Measurements from ENCODE around the gene STK38. TPM values are rescaled to one million over a fixed set of nuclear protein-coding genes. Genes with fewer than 3 reads are reported as not detected.

Gene STK38
- total RNA-seq, 1 experiment from 2014 or later, result 20.1 TPM

GRCh38 chr6:36489426-36489825 is 57.9 kb downstream of the STK38 start:
- Histone ChIP-seq H3K4me2 (ENCODE audit: low read length) (no peak overlapping the region), H3K79me2 (ENCODE audit: insufficient read depth, low read length) (no peaks in the 10 kb centered on the region), H3K9me2 (ENCODE audit: insufficient read depth) (no peaks in the 10 kb centered on the region), H3K4me1 (ENCODE audit: control insufficient read depth in 1 of 2, insufficient read depth in 2 of 2, low read length in 2 of 2) (no peaks in the 10 kb centered on the region), H3K9me3 (ENCODE audit: control insufficient read depth in 1 of 2, insufficient read depth in 1 of 2, low read depth in 1 of 2, low read length in 2 of 2) (no peaks in the 10 kb centered on the region), H2AFZ (ENCODE audit: low read depth, low read length, poor library complexity, severe bottlenecking) (no peak overlapping the region), H3K36me3 (ENCODE audit: control insufficient read depth in 1 of 2, insufficient read depth in 2 of 2, low read length in 2 of 2) (peaks cover 14 to 17% of the 10 kb centered on the region in 2 experiments; a peak in 3 of 4 replicates), H3K27ac (ENCODE audit: low read depth, low read length) (no peak overlapping the region), H4K20me1 (ENCODE audit: insufficient read depth) (no peaks in the 10 kb centered on the region), H3K4me3 (replicated peaks in 1 of 2; ENCODE audit: low read depth in 1 of 2, low read length in 2 of 2) (no peak overlapping the region), H3K9ac (ENCODE audit: low read length) (no peak overlapping the region), H3K27me3 (ENCODE audit: insufficient read depth, low read length) (no peaks in the 10 kb centered on the region)
- ATAC-seq (no peak), DNase-seq (ENCODE audit: low read depth, low spot score) (no peak)
- no TSS peak for BruUV-seq (replicated peaks)
- ChIA-PET POLR2A (no interaction called here), CTCF (no interaction called here), RAD21 (ENCODE audit: low non-redundant PET in 1 of 2, low total read pairs in 2 of 2, uncharacterized antibody in 2 of 2, unreplicated experiment in 2 of 2) (no interaction called here)
- TF ChIP-seq MAX (IDR thresholded peaks at IDR 0.05) (no peak), POLR2AphosphoS5 (IDR thresholded peaks at IDR 0.05; ENCODE audit: low read depth, low read length) (no peak), ATF3 (IDR thresholded peaks at IDR 0.05) (no peak), CBX3 (IDR thresholded peaks at IDR 0.05; ENCODE audit: low read depth) (no peak), ZBTB33 (IDR thresholded peaks at IDR 0.05; ENCODE audit: extremely low read depth, insufficient replicate concordance, low read length) (no peak), CTCF (IDR thresholded peaks at IDR 0.05 in 2 of 3, conservative IDR thresholded peaks at IDR 0.05 in 1 of 3; ENCODE audit: borderline replicate concordance in 1 of 3, insufficient read depth in 1 of 3, low read depth in 2 of 3, low read length in 2 of 3) (no peak), JUND (IDR thresholded peaks at IDR 0.05) (no peak), EGR1 (IDR thresholded peaks at IDR 0.05; ENCODE audit: low read depth) (no peak), CEBPB (IDR thresholded peaks at IDR 0.05; ENCODE audit: low read depth) (no peak), YY1 (IDR thresholded peaks at IDR 0.05; ENCODE audit: extremely low read depth, insufficient replicate concordance, low read depth, low read length) (no peak), POLR2A (IDR thresholded peaks at IDR 0.05; ENCODE audit: borderline replicate concordance, extremely low read depth, insufficient read depth, insufficient read length) (no peak), EZH2 (IDR thresholded peaks at IDR 0.05) (no peak), FOSL1 (IDR thresholded peaks at IDR 0.05; ENCODE audit: low read depth) (no peak), TCF7L2 (IDR thresholded peaks at IDR 0.05; ENCODE audit: borderline replicate concordance, extremely low read depth, insufficient read depth, insufficient read length) (no peak), SP1 (IDR thresholded peaks at IDR 0.05; ENCODE audit: low read depth) (no peak), SIN3A (IDR thresholded peaks at IDR 0.05; ENCODE audit: low read depth) (no peak)
- intact Hi-C loops (cut with micrococcal nuclease), result no loop called here

Measured in HCT116 (cell line).